Ecto neural progenitor cell (in vitro differentiated cells): ENCODE data around the gene ECD.

ENCODE experiments used
- DNase-seq: peaks from one replicate; pipeline ENCODE4 v3.0.0-alpha.2; 2018; ENCODE audit warnings: low spot score

ECD gene

DNA sequence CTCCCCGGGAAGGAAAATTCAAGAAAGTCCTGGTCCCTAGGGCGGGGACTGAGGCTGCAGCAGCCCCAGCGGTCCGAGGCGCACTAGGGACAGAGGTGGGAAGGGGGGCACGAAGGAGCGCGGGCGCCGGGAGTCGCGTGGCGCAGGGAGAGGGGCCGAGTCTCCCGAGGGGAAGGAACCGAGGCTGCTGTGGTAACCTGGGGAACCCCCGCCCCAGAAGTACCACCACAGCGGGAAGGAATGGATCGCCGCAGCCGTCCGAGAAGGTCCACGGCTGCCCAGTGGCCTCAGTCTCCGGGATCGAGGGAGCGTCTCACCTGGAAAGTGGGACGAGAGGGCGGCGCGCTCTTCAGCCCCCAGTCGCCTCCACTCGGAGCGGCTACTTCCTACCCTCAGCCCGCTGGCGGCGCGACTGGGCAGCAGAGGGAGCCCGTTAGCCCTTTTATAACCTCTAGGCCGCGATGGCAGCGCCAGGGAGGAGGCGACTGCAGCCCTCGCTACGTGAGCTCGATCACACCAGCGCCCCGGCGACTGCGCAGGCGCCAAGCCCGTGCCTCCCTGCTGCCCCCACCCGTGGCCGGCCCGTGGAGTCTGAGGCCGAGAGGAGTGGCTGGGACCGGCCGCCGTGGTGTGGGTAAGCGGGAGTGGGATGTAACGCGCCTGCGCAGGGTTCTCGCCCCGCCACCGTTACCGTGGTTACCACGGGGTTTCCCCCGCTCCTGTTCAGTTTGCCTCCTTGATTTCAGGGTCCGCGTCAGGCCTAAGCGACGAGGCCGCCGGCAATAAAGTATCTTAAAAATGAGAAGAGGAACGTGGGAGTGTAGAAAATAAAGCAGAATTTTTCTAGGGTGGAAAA lies 71.1 kb downstream of the ECD start, which contains the start of gene P4HA1:
P4HA1 (minus strand) TSS at position 418 of the 856 bp plus-strand sequence. CDS start 21,983 bp downstream, outside the sequence.
- peak; percentile 99 for DNase-seq

DNA sequence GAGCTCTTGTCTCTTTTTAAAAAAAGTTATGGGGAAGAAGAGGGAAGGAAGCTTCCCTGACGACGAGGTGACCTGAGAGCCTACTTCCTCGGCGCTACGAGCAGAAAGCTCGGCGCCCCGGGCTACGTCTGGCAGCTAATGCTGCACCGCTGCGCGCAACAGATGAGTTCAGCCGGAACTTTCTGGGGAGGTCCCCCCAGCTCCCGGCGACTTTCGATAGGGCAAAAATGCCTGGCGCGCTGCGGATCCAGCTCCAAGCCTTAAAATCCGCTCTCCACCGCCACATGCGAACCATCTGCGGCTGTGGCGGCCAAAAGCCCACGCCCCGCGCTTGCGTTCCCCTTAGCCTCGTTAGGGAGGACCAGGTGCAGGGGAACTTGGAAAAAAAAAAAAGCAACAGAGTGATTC lies 71.8 kb downstream of the ECD start:
- DNase-seq = peak; percentile 77

DNA sequence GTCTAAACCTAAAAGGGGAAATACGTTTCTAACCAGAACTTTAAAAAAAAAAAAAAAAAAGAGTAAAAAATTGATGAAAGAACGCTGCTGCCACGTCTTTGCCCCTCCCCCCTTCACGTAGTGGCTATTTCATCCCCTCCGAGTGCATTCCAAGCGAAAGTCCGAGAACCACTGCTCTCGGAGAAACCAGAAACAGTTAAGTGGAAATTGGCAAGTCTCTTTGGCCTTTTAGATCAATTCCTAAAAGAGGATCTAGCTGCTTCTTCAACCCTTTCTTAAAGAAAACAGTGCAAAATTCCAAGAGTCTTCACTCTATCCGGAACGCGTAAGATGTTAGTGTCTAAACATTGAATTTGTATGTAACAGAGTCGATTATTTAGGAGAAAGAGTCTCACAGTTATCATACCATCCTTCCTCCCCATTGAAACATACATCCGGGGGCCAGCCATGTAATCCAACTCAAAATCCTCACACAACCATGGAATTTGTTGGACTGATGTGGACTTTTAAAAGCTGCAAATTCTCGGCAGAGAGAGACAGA lies 72.3 kb downstream of the ECD start:
- no peak for DNase-seq

DNA sequence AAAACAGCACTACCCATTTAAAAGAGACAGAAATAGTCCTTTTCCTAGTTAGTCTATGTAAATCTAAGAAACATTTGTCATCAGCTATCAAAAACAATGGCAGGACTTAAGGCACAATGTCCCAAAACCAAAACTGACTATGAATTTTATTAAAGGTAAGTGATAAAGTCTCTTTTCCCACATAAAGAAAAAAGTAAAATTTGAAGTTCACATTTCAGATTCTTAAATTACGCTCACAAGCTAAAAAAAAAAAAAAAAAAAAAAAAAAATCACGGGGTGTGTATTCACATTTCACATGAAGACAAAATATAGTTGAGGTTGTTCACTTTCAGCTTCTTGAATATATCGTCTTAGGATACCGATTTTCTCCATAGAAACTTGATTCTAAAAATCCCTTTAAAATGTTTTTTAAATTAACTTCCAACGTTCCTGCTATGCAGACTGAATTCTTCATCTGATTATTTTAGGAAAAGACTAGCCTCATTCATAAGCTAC lies 72.8 kb downstream of the ECD start:
- DNase-seq = no peak

DNA sequence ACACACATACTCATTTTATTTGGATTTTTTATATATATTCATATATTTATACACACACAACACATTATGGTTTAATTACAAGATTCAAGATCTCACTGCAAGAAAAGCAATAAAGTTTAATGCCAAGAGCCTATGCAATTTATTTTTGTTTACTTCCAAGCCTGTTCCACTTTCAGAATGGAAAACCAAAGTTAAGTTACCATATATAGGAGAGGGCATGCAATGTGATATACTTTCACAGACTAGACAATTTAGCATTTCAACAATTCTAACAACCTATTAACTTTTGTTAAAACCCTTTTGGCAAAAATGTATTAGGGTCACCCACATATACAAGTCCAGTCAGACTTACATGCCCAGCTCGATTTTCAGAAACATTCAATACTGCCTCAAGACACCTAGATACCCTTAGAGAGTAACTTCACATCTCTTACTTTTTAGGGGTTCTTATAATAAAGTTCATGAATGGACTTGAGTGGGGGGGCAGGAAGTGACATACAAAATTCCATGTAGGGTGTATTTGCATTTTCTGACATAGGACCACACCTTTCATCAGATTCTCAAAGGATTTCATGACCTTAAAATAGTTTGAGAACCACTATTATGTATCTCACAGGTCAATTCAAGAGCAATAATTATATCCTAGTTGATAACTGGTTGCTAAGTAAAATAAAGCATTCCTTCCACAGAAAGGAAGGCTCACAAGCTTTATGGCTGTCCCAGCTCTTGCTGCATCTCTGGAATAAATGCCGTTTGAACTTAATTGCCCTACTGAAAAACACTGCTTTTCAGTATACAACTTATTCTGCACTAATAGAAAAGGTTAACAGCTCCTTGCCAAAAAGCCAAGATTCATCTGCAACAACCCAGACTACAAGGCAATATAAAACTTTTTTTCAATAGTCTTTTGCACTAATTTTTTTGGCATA lies 73.6 kb downstream of the ECD start:
- DNase-seq = no peak

DNA sequence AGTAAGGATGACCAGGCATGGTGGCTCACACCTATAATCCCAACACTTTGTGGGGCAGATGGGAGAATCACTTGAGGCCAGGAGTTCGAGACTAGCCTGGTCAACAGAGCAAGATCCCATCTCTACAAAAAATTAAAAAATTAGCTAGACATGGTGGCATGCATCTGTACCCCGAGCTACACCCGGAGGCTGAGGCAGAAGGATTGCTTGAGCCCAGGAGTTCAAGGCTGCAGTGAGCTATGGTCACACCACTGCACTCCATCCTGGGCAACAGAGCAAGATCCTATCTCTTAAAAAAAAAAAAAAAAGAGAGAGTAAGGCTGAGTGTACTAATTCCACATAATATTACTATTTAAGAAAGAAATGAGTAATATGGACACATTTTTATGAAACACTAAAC lies 75.0 kb downstream of the ECD start:
- no peak for DNase-seq

GRCh38 chr10:73088304-73088703 lies 79.5 kb downstream of the ECD start:
- no peak for DNase-seq

GRCh38 chr10:73086816-73087215 lies 81.0 kb downstream of the ECD start:
- no peak for DNase-seq

DNA sequence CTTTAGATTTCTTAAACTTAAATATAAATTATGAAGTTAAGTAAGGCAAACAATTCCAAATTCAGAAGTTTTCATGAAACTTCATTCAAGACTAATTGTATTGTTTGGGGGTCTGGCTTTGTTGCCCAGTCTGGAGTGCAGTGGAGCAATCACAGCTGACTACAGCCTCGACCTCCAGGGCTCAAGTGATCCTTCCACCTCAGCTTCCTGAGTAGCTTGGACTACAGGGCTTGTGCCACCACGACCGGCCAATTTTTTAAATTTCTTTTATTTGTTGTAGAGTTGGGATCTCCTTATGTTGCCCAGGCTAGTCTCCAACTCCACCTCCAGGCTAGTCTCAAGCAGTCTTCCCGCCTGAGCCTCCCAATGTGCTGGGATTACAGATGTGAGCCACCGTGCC lies 83.6 kb downstream of the ECD start:
- no peak for DNase-seq
